HG03066 (cell line): ENCODE data around the gene PARPBP.
"Not testable (repeated sequence)": the region's sequence is repeated elsewhere in the genome, so short reads cannot be mapped to it uniquely, and the experiment has no call there.

ENCODE experiments used
- ATAC-seq: cut with Tn5 transposase; IDR thresholded peaks from one replicate; pipeline ENCODE4 v1.9.1; 2021; ENCODE audit warnings: low read depth; ENCODE audit not compliant: unreplicated experiment

Gene PARPBP

GRCh38 chr12:102119674-102120563 is at the start of gene PARPBP, which contains the start of gene NUP37:
Gene PARPBP (plus strand): TSS chr12:102120183. CDS start chr12:102123889, 3,706 bp downstream.
Gene NUP37 (minus strand): TSS chr12:102120114. CDS start chr12:102118518, 1,596 bp downstream.
- peak; percentile 93 for ATAC-seq

- not testable (repeated sequence) for ATAC-seq
Measured at GRCh38 chr12:102072092-102072491, 47.9 kb upstream of the PARPBP start.

GRCh38 chr12:102080842-102081241 is 39.1 kb upstream of the PARPBP start:
- ATAC-seq, result no peak

GRCh38 chr12:102089228-102089835 is 30.7 kb upstream of the PARPBP start:
- ATAC-seq, result not testable (repeated sequence)

GRCh38 chr12:102093319-102093718 is 26.7 kb upstream of the PARPBP start:
- ATAC-seq, result no peak

- no peak for ATAC-seq
Measured at GRCh38 chr12:102095677-102096263, 24.2 kb upstream of the PARPBP start.

GRCh38 chr12:102096855-102097254 is 23.1 kb upstream of the PARPBP start:
- ATAC-seq, result no peak

GRCh38 chr12:102106905-102107304 is 13.1 kb upstream of the PARPBP start:
- ATAC-seq, result no peak

GRCh38 chr12:102107970-102108369 is 12.0 kb upstream of the PARPBP start:
- ATAC-seq, result no peak

GRCh38 chr12:102110782-102111181 is 9.2 kb upstream of the PARPBP start:
- no peak for ATAC-seq

GRCh38 chr12:102114212-102114611 is 5.8 kb upstream of the PARPBP start:
- ATAC-seq, result no peak

- no peak for ATAC-seq
Measured at GRCh38 chr12:102116392-102116791, 3.6 kb upstream of the PARPBP start.

- ATAC-seq, result no peak
Measured at GRCh38 chr12:102118874-102119273, 1.1 kb upstream of the PARPBP start.

- ATAC-seq, result no peak
Measured at GRCh38 chr12:102120564-102120873, 536 bp downstream of the PARPBP start.

GRCh38 chr12:102120886-102121285 is 903 bp downstream of the PARPBP start:
- ATAC-seq, result no peak

- ATAC-seq, result not testable (repeated sequence)
Measured at GRCh38 chr12:102121328-102121727, 1.3 kb downstream of the PARPBP start.

- not testable (repeated sequence) for ATAC-seq
Measured at GRCh38 chr12:102130720-102131119, 10.7 kb downstream of the PARPBP start.

GRCh38 chr12:102131442-102131841 is 11.5 kb downstream of the PARPBP start:
- ATAC-seq, result not testable (repeated sequence)

GRCh38 chr12:102137619-102138018 is 17.6 kb downstream of the PARPBP start:
- ATAC-seq, result not testable (repeated sequence)

- ATAC-seq, result not testable (repeated sequence)
Measured at GRCh38 chr12:102142866-102143373, 22.9 kb downstream of the PARPBP start.

GRCh38 chr12:102144221-102144620 is 24.2 kb downstream of the PARPBP start:
- no peak for ATAC-seq
